ENCODE results near the gene BEST1.
"Not testable (repeated sequence)": the region's sequence is repeated elsewhere in the genome, so short reads cannot be mapped to it uniquely, and the experiment has no call there.

BEST1 gene

DNA sequence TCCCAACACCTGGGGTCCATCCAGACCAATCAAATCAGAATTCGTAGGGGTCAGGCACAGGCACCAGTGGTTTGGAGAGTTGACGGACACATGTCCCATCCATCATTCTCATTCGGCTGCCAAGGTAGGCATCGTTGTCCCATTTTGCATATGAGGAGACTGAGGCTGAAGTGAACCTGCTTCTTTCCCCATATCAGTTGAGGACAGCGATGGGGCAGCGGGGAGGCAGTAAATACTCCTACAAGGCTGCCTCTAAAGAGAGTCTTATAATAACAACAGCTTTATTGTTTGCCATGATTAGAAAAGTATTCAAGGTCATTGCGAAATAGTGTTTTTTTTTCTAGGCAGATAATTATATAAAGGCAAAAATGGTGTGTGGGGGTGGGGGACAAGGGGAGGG is 1.6 kb upstream of the BEST1 start:
- no peak for DNase-seq (ENCODE audit: low spot score)

DNA sequence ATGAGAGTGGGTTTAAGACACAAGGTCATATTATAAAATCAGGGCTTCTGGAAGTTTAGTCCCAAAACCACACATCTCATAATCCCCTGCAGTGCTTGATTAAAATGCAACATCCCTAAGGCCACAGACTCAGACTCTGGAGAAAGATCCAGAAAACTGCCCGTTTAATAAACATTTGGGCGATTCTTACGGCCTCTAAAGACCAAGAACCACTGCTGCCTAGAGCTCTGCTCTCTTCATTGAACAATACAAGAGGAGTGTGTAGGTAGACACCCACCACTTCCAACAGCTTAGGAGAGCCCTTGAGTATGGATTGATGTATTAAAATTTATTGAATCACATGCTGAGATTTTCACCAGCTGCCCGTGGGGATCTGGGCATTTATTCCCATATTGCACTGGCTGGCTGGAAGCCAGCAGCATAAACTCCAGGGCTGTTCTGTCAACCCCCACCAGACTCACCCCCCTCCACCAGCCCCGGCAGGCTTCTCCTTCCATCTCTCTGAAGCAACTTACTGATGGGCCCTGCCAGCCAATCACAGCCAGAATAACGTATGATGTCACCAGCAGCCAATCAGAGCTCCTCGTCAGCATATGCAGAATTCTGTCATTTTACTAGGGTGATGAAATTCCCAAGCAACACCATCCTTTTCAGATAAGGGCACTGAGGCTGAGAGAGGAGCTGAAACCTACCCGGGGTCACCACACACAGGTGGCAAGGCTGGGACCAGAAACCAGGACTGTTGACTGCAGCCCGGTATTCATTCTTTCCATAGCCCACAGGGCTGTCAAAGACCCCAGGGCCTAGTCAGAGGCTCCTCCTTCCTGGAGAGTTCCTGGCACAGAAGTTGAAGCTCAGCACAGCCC is 749 bp upstream of the BEST1 start:
- peak; percentile 98 for DNase-seq (ENCODE audit: low spot score)

DNA sequence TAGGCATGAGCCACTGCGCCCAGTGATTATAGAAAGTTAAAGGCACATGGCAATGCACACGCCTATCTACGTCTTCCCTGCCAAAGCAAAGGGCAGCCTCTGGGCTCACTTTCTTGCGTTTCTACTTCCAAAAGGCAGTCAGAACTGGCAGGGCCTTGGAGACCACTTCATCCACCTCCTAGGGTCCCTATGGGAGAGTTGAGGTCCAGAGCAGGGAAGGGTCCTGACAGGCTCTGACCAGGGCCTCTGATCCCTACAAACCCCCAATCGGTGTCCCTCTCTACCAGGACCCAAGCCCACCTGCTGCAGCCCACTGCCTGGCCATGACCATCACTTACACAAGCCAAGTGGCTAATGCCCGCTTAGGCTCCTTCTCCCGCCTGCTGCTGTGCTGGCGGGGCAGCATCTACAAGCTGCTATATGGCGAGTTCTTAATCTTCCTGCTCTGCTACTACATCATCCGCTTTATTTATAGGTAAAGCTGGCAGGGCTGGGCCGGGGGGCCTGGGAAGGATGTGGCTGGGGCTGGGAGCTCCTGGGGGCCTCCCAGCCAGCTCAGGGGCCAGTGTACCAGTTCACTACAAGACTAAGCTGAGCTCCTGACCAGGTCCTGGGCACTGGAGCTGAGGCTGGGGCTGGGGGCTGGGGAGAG is 1.5 kb downstream of the BEST1 start:
- DNase-seq (ENCODE audit: low spot score) = no peak

DNA sequence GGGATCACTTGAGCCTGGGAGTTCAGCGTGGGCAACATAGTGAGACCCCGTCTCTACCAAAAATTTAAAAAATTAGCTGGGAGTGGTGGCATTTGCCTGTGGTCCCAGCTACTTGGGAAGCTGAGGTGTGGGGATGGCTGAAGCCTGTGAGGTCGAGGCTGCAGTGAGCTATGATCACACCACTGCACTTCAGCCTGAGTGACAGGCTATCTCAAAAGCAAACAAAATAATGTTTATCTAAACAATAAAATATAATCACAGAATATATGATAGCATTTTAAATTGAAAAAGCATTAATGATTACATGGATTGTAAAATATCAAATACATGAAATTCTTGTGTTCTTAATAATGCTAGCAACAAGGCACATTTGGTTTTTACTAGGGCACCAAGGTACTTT is 2.7 kb downstream of the BEST1 start:
- DNase-seq (ENCODE audit: low spot score) = no peak

DNA sequence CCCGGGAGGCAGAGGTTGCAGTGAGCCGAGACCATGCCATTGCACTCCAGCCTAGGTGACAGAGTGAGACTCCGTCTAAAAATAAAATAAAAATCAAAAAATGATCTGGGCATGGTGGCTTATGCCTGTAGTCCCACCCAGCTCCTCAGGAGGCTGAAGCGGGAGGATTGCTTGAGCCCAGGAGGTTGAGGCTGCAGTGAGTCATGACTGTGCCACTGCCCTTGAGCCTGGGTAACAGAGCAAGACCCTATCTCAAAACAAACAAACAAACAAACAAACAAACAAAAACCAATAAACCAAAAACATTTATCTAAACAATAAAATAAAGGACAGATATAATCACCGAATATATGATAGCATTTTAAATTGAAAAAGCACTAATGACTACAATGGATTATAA is 3.5 kb downstream of the BEST1 start:
- DNase-seq (ENCODE audit: low spot score) = not testable (repeated sequence)

DNA sequence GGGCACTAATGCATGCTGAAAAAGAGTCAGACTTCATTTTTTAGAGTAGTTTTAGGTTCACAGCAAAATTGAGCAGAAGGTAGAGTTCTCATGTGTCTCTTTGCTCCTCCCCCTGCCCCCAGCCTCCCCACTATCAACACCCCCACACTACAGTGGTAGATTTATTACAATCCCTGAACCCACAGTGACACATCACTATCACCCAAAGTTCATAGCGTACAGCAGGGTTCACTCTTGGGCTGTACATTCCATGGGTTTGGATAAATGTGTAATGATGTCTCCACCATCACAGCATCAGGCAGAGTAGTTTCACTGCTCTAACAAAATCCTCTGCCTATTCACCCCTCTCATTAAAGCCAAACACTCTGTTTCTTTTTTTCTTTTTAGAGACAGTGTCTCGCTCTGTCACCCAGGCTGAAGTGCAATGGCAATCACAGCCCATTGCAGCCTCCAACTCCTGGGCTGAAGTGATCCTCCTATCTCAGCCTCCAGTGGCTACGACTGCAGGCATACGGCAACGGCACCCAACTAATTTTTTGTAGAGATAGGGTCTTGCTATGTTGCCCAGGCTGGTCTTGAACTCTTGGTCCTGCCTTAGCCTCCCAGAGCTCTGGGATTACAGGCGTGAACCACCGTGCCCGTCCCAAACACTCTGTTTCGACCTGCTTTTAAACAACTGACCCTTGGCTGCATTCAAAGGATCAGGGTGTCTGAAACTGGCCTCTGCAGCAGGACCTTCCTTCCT is 4.1 kb downstream of the BEST1 start:
- no peak for DNase-seq (ENCODE audit: low spot score)

DNA sequence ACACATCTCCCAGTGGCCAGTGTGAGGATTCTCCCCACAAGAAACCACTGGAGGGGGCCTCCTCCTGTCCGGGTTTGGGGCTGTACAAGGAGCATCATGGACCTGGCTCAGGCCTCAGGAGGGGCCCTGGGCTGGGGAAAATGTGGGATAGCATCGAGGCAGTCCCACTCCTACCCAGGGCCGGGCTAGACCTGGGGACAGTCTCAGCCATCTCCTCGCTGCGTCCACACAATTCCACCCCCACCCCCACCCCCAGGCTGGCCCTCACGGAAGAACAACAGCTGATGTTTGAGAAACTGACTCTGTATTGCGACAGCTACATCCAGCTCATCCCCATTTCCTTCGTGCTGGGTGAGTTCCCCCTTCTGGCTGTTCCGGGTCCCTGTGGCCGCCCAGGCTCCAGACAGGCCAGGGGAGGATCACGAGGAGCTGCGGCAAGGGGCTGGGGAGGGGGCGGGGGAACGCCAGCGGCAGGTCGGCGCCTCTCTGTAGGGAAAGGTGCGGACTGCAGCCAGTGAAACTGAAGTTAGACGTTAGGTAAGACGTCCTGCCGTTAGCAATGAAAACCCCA is 4.8 kb downstream of the BEST1 start:
- DNase-seq (ENCODE audit: low spot score) = peak; percentile 73

DNA sequence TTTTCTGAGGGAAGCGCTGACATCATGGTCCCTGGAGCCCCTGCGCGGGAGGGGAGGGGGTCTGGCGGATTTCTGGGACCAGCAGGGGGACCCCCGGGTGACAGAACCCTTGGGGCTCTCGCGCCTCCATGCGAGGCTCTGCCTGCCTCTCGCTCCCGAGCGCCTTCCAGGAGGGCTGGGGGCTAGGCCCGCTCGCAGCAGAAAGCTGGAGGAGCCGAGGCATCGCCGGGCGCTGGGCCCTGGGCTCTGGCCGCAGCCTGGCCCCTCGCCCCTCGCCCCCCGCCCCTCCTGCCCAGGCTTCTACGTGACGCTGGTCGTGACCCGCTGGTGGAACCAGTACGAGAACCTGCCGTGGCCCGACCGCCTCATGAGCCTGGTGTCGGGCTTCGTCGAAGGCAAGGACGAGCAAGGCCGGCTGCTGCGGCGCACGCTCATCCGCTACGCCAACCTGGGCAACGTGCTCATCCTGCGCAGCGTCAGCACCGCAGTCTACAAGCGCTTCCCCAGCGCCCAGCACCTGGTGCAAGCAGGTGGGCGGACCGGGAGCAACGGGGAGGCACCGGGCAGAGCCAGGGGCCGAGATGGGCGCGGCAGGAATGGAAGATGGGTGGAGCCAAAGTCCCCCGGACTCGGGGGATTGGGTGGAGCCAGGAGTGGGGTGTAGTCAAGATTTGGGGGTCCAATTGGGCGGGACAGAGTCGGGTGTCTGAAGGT is 5.4 kb downstream of the BEST1 start:
- DNase-seq (ENCODE audit: low spot score) = no peak

DNA sequence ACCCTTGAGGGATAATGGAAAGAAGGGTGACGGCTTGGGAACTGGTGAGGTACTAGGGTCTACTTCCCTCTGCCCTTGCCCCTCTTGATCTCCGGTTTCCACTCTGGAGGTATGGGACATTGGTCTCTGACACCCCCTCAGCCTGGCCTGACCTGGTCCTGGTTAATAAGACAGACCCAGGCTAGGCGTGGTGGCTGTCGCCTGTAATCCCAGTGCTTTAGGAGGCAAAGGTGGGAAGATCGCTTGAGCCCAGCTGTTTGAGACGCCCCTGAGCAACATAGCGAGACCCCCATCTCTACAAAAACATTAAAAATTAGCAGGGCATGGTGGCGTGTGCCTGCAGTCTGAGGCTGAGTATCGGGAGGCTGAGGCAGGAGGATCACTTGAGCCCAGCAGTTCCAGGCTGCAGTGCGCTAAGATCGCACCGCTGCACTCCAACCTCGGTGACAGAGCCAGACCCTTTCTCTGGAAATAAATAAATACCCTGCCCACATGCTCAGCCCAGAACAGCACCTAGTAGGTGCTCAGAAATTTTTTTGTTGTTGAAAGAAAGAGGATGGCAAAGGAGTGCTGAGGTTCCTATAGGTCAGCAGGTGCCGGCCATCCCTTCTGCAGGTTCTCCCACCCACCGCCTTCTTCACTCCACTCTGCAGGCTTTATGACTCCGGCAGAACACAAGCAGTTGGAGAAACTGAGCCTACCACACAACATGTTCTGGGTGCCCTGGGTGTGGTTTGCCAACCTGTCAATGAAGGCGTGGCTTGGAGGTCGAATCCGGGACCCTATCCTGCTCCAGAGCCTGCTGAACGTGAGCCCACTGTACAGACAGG is 6.3 kb downstream of the BEST1 start:
- no peak for DNase-seq (ENCODE audit: low spot score)

DNA sequence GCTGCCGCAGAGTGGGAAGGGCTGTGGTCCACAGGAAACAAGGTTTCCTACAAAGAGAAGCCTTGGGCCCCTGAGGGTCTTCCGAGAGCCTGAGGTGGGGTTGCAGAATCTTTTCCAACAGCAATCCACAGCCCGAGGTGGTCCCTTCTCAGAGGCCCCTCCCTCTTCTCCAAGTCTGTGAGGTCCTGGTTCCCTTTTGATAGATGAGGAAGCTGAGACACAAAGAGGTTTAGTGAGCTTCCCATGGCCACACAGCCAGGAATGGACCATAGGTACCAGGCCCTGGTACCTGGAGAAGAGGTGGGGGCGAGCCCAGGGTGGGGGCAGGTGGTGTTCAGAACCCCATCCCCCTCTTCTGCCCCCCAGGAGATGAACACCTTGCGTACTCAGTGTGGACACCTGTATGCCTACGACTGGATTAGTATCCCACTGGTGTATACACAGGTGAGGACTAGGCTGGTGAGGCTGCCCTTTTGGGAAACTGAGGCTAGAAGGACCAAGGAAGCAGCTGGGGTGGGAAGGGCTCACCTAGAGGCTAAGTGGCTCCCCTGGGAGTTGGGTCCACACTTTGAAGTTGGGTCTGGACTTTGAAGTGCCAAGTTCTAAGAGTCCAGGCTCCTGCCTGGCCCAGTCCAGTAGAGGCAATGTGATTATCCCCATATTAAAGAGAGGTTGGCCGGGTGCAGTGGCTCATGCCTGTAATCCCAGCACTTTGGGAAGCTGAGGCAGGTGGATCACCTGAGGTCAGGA is 7.0 kb downstream of the BEST1 start:
- no peak for DNase-seq (ENCODE audit: low spot score)

DNA sequence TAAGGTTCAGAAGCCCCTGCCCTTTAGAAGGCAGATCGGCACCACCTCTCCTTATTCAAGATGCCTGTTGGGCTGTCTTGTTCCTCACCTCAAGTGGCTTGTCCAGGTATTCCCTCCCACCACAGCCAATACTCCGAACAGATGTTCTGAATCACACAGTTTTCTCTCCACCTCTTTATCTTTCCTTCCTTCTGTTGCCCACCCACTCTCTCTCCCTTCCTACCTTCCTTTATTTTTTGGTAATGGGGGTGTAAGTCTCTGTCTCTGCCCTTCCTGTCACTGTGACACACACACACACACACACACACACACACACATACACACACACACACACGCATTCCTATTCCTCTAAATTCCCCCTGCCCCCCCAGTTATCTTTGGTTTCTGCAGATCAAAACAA is 8.4 kb downstream of the BEST1 start:
- no peak for DNase-seq (ENCODE audit: low spot score)

DNA sequence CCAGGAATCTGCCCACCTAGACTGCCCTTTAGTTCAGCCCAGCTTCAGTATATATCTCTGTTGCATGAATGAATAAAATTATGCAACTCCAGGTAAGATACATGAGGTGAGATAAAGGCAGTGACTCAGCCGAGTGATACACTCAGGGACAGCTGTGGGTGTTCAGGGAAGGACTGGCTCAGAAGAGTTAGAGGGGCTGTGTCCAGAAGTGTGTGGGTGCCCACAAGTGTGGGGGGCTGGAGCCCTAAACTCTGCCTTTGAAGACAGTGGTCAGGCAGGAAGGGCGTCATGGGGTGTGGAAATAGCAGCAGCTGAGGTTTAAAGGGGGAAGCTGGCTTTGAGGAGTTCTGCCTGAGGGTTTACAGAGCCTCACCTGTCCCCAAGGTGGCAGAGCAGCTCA is 9.0 kb downstream of the BEST1 start:
- no peak for DNase-seq (ENCODE audit: low spot score)

DNA sequence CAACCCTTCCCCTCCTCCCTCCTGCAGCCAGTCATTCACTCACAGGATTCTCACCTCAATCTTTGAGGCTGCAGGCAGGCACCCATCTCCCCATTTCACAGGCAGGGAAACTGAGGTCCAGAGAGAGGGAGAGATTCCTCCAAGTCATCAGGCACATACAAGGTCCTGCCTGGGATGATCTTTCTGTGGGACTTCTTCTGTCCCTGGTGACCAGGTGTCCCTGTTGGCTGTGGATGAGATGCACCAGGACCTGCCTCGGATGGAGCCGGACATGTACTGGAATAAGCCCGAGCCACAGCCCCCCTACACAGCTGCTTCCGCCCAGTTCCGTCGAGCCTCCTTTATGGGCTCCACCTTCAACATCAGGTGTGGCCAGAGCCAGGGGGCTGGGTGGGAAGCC is 9.5 kb downstream of the BEST1 start:
- no peak for DNase-seq (ENCODE audit: low spot score)

DNA sequence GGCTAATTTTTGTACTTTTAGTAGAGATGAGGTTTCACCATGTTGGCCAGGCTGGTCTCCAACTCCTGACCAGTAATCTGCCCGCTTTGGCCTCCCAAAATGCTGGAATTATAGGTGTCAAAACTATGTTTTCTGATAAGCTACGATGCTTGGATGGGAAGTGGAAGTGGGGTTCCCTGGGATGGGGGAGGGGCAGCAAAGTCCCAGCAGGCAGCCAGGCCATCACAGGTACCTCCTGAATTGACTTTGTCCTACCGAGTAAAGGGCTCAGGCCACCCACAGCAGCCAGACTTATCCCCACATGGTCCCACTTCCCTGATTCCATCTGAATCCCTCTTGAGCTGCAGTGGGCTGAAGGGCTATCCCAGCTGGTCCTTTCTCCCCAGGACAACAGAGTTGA is 10.4 kb downstream of the BEST1 start:
- DNase-seq (ENCODE audit: low spot score) = no peak

DNA sequence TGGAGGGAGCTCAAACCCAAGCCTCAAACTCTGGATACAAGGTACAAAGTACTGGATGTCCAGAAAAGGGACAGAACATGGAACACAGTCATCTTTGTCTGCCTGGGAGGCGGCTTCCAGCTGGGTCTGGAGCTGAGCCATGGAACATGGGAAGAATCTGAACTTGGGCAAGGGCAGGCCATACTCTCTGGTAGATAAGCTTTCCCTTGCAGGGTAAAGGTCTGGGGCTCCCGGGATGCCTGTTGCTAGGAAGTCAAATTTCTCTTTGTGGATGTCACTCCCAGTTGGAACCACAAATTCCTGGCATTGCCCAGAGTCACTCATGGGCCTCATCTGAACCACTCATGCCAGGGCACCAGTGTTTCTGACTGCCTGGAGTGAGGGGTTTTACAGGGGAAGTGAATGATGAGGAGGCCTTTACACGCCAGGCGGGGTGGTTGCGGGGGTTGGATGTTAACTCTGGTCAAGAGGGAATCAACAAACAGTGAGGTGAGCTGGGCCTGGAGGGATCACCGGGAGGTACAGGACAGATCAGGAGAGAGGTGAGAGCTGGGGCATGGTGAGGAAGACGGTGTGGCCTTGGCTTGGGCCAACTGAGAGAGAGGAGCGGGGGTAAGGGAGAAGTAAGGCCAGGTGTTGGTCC is 11.5 kb downstream of the BEST1 start:
- peak; percentile 92 for DNase-seq (ENCODE audit: low spot score)

DNA sequence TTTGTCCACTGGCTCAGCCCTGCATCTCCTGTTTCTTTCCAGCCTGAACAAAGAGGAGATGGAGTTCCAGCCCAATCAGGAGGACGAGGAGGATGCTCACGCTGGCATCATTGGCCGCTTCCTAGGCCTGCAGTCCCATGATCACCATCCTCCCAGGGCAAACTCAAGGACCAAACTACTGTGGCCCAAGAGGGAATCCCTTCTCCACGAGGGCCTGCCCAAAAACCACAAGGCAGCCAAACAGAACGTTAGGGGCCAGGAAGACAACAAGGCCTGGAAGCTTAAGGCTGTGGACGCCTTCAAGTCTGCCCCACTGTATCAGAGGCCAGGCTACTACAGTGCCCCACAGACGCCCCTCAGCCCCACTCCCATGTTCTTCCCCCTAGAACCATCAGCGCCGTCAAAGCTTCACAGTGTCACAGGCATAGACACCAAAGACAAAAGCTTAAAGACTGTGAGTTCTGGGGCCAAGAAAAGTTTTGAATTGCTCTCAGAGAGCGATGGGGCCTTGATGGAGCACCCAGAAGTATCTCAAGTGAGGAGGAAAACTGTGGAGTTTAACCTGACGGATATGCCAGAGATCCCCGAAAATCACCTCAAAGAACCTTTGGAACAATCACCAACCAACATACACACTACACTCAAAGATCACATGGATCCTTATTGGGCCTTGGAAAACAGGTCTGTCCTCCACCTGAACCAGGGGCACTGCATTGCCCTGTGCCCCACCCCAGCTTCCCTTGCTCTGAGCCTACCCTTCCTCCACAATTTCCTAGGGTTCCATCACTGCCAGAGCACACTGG is 12.3 kb downstream of the BEST1 start:
- no peak for DNase-seq (ENCODE audit: low spot score)

DNA sequence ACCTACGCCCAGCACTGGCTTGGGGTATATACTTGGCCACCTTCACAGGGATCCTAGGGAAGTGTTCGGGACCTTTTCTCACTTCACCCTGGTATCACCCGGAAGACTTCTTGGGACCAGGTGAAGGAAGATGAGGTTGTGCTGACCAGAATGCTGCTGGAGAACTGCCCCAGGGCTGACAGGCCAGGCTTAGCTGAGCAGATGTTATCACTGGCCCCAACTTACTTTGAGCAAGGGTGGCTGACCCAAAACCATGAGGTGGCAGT is 12.8 kb downstream of the BEST1 start:
- no peak for DNase-seq (ENCODE audit: low spot score)

DNA sequence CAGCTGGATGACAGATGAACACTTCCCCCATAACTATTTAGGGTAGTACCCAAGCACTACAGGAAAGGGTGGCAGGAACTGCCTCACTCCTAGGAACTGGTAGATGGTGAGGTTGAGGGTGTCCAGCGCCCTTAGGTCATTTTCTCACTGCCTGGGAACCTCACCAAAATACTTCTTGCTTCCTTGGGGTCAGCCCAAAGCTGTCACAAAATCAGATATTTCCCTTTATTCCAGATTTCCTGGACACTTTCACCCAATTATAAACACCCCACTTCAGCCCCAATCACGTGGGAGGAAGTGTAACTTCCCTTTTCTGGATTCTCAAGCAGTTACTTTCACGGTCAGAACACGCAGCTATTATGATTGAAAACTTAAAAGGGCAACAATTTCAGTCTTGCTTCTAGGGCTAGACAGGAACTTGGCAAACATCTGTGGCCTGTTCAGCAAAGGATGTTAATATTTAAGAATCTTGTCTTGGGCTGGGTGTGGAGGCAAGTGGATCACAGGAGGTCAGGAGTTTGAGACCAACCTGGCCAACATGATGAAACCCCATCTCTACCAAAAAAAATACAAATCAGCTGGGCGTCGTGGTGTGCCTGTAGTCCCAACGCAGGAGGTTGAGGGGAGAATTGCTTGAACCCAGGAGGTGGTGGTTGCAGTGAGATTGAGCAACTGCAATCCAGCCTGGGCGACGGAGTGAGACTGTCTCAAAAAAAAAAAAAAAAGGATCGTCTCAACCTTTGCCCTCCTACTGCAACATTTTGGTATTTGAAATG is 13.3 kb downstream of the BEST1 start:
- DNase-seq (ENCODE audit: low spot score) = peak; percentile 80
